HEK293T (cell line): ENCODE measurements around the gene FBN2.

Experiments used
- CTCF ChIA-PET: fragments of 350-600 bp; formaldehyde crosslinking; extraction: SDS; loops from one replicate; lab custom pipeline; 2021; ENCODE audit warnings: antibody characterized with exemption, inconsistent platforms; lab: Yijun Ruan, JAX
- POLR2A ChIA-PET: fragments of 350-600 bp; formaldehyde crosslinking; extraction: SDS; loops from one replicate; lab custom pipeline; 2020; ENCODE audit warnings: antibody characterized with exemption, inconsistent platforms; lab: Yijun Ruan, JAX
- DNase-seq: peaks from one replicate; pipeline ENCODE4 v3.0.0; 2012; ENCODE audit warnings: mixed read lengths; ENCODE audit errors: extremely low spot score
- ARNT ChIP-seq: fragments of 450-650 bp; IDR thresholded peaks from 2 replicates; pipeline ENCODE4 v1.6.1; 2017; ENCODE audit warnings: mild to moderate bottlenecking
- BHLHE40 ChIP-seq: fragments of 450-650 bp; IDR thresholded peaks from 2 replicates; pipeline ENCODE4 v1.6.1; 2016; ENCODE audit warnings: mild to moderate bottlenecking, moderate library complexity, borderline replicate concordance
- CTBP1 ChIP-seq: fragments of 450-650 bp; IDR thresholded peaks from 2 replicates; pipeline ENCODE4 v1.6.1; 2016; ENCODE audit warnings: borderline replicate concordance
- ELF4 ChIP-seq: fragments of 450-650 bp; IDR thresholded peaks from 2 replicates; pipeline ENCODE4 v1.6.1; 2017; ENCODE audit warnings: antibody characterized with exemption
- FOXA1 ChIP-seq: fragments of 450-650 bp; IDR thresholded peaks from 2 replicates; pipeline ENCODE4 v1.6.1; 2016; ENCODE audit warnings: mild to moderate bottlenecking
- FOXK2 ChIP-seq: fragments of 450-650 bp; IDR thresholded peaks from 2 replicates; pipeline ENCODE4 v1.6.1; 2016; ENCODE audit warnings: mild to moderate bottlenecking
- FOXM1 ChIP-seq: fragments of 450-650 bp; IDR thresholded peaks from 2 replicates; pipeline ENCODE4 v1.6.1; 2017; ENCODE audit warnings: mild to moderate bottlenecking, borderline replicate concordance
- HDGF ChIP-seq: fragments of 450-650 bp; IDR thresholded peaks from 2 replicates; pipeline ENCODE4 v1.6.1; 2017; ENCODE audit warnings: antibody characterized with exemption, borderline replicate concordance
- L3MBTL2 ChIP-seq: fragments of 450-650 bp; conservative IDR thresholded peaks from 2 replicates; pipeline ENCODE4 v1.6.1; 2016; ENCODE audit warnings: mild to moderate bottlenecking
- LEF1 ChIP-seq: fragments of 450-650 bp; IDR thresholded peaks from 2 replicates; pipeline ENCODE4 v1.6.1; 2017; ENCODE audit warnings: mild to moderate bottlenecking, borderline replicate concordance
- NFRKB ChIP-seq: fragments of 450-650 bp; IDR thresholded peaks from 2 replicates; pipeline ENCODE4 v1.6.1; 2016; ENCODE audit warnings: mild to moderate bottlenecking, moderate library complexity
- PKNOX1 ChIP-seq: fragments of 450-650 bp; IDR thresholded peaks from 2 replicates; pipeline ENCODE4 v1.6.1; 2016
- SP1 ChIP-seq: fragments of 450-650 bp; IDR thresholded peaks from 2 replicates; pipeline ENCODE4 v1.6.1; 2017
- SUZ12 ChIP-seq: fragments of 450-650 bp; IDR thresholded peaks from 2 replicates; pipeline ENCODE4 v1.6.1; 2016; ENCODE audit warnings: mild to moderate bottlenecking
- TARDBP ChIP-seq: fragments of 450-650 bp; IDR thresholded peaks from 2 replicates; pipeline ENCODE4 v1.6.1; 2016
- ZNF384 ChIP-seq: fragments of 450-650 bp; IDR thresholded peaks from 2 replicates; pipeline ENCODE4 v1.6.1; 2016

FBN2 gene

GRCh38 chr5:128434993-128435392 lies 103.1 kb downstream of the FBN2 start:
- DNase-seq, result no peak
- CTCF ChIA-PET, result no interaction called here
- TF ChIP-seq ARNT (no peak), ELF4 (no peak), CTBP1 (no peak), HDGF (no peak), PKNOX1 (no peak), LEF1 (no peak), BHLHE40 (no peak), SP1 (no peak)
- POLR2A ChIA-PET, result no interaction called here

- TF ChIP-seq BHLHE40 (no peak), LEF1 (no peak), HDGF (no peak), L3MBTL2 (no peak), FOXA1 (no peak), FOXK2 (no peak), NFRKB (no peak), FOXM1 (no peak), CTBP1 (no peak), SUZ12 (no peak), TARDBP (no peak), PKNOX1 (no peak), SP1 (no peak)
- DNase-seq, result no peak
- POLR2A ChIA-PET, result no interaction called here
- CTCF ChIA-PET, result no interaction called here
These were observed 105.1 kb downstream of the FBN2 start for GRCh38 chr5:128432913-128433440.

GRCh38 chr5:128427921-128428320 lies 110.1 kb downstream of the FBN2 start:
- CTCF ChIA-PET, result no interaction called here
- no peak for DNase-seq
- TF ChIP-seq TARDBP (no peak), BHLHE40 (no peak), HDGF (no peak), L3MBTL2 (no peak), FOXA1 (no peak), ARNT (no peak), SUZ12 (no peak), PKNOX1 (no peak), FOXM1 (no peak), ZNF384 (no peak), NFRKB (no peak), ELF4 (no peak)
- POLR2A ChIA-PET, result no interaction called here

GRCh38 chr5:128426090-128426534 lies 111.9 kb downstream of the FBN2 start:
- TF ChIP-seq CTBP1 (no peak), HDGF (no peak), BHLHE40 (no peak)
- CTCF ChIA-PET, result interaction anchor here (0.6 to 1.7 kb wide), 2 partner anchors 15 to 30 kb away, joined by 3 to 4 read pairs; no protein-coding TSS in a partner anchor

GRCh38 chr5:128424646-128425045 lies 113.4 kb downstream of the FBN2 start:
- TF ChIP-seq FOXA1, result no peak
- no peak for TF ChIP-seq ZNF384
- no peak for TF ChIP-seq ARNT
- no peak for TF ChIP-seq NFRKB
- TF ChIP-seq CTBP1, result no peak
- TF ChIP-seq TARDBP, result no peak
- TF ChIP-seq FOXK2, result no peak
- TF ChIP-seq BHLHE40, result no peak
- POLR2A ChIA-PET, result no interaction called here
- DNase-seq, result no peak
- CTCF ChIA-PET, result no interaction called here

More at GRCh38 chr5:128426090-128426534, 111.9 kb downstream of the FBN2 start:
- POLR2A ChIA-PET, result no interaction called here
- no peak for DNase-seq

- CTCF ChIA-PET, result no interaction called here
- no peak for DNase-seq
- POLR2A ChIA-PET, result no interaction called here
- no peak for TF ChIP-seq HDGF
- no peak for TF ChIP-seq ZNF384
- TF ChIP-seq SUZ12, result no peak
- TF ChIP-seq FOXA1, result no peak
- no peak for TF ChIP-seq LEF1
- TF ChIP-seq SP1, result no peak
These were observed 115.4 kb downstream of the FBN2 start for GRCh38 chr5:128422612-128423011.

- no peak for DNase-seq
- TF ChIP-seq SP1 (no peak), TARDBP (no peak), BHLHE40 (no peak), NFRKB (no peak), CTBP1 (no peak)
- ChIA-PET CTCF (no interaction called here), POLR2A (no interaction called here)
These were observed 123.6 kb downstream of the FBN2 start for GRCh38 chr5:128414469-128414868.
